Measurements from ENCODE around the gene MIER1.
"Not testable (repeated sequence)": the region's sequence is repeated elsewhere in the genome, so short reads cannot be mapped to it uniquely, and the experiment has no call there.

DNA sequence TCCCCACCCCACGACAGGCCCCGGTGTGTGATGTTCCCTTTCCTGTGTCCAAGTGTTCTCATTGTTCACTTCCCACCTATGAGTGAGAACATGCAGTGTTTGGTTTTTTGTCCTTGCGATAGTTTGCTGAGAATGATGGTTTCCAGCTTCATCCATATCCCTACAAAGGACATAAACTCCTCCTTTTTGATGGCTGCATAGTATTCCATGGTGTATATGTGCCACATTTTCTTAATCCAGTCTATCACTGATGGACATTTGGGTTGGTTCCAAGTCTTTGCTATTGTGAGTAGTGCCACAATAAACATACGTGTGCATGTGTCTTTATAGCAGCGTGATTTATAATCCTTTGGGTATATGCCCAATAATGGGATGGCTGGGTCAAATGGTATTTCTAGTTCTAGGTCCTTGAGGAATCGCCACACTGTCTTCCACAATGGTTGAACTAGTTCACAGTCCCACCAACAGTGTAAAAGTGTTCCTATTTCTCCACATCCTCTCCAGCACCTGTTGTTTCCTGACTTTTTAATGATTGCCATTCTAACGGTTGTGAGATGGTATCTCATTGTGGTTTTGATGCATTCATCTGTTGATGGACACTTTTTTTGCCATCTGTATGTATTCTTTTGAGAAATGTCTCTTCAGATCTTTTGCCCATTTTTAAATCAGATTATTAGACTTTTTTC is 41.5 kb downstream of the MIER1 start:
- TF ChIP-seq, protein P1, sequence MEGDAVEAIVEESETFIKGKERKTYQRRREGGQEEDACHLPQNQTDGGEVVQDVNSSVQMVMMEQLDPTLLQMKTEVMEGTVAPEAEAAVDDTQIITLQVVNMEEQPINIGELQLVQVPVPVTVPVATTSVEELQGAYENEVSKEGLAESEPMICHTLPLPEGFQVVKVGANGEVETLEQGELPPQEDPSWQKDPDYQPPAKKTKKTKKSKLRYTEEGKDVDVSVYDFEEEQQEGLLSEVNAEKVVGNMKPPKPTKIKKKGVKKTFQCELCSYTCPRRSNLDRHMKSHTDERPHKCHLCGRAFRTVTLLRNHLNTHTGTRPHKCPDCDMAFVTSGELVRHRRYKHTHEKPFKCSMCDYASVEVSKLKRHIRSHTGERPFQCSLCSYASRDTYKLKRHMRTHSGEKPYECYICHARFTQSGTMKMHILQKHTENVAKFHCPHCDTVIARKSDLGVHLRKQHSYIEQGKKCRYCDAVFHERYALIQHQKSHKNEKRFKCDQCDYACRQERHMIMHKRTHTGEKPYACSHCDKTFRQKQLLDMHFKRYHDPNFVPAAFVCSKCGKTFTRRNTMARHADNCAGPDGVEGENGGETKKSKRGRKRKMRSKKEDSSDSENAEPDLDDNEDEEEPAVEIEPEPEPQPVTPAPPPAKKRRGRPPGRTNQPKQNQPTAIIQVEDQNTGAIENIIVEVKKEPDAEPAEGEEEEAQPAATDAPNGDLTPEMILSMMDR (IDR thresholded peaks at IDR 0.05 in 8 of 11, conservative IDR thresholded peaks at IDR 0.05 in 3 of 11) = not testable (repeated sequence)
- not testable (repeated sequence) for TF ChIP-seq POLR2A (IDR thresholded peaks at IDR 0.05)
